GM06990 (cell line): ENCODE results near the gene KCNN3.

Experiments used
- DNase-seq: peaks from one replicate; pipeline ENCODE4 v3.0.0-alpha.2; 2011; ENCODE audit not compliant: insufficient read length; ENCODE audit errors: extremely low read depth
- H3K27me3 ChIP-seq: replicated peaks from 2 replicates; pipeline ENCODE4 v1.6.0; 2011; ENCODE audit warnings: low read length; ENCODE audit not compliant: control insufficient read depth, insufficient read depth
- H3K36me3 ChIP-seq: 2 replicates; pipeline ENCODE4 v1.5.1; 2011; ENCODE audit warnings: low read length; ENCODE audit not compliant: control insufficient read depth, insufficient read depth
- H3K4me3 ChIP-seq: replicated peaks from 2 replicates; pipeline ENCODE4 v1.5.1; 2011; ENCODE audit warnings: low read depth, mild to moderate bottlenecking, control low read depth, low read length
- CTCF ChIP-seq: IDR thresholded peaks from 2 replicates; pipeline ENCODE4 v1.5.1; 2011; ENCODE audit warnings: low read length, control low read depth, mild to moderate bottlenecking, inconsistent platforms; ENCODE audit not compliant: insufficient read depth, poor library complexity, severe bottlenecking

KCNN3 gene

GRCh38 chr1:154871374-154871773 is 1.3 kb upstream of the KCNN3 start:
- no peak for TF ChIP-seq CTCF
- no peaks in the 10 kb centered on the region for H3K36me3 ChIP-seq
- no peaks in the 10 kb centered on the region for H3K27me3 ChIP-seq
- DNase-seq = no peak
- no peak overlapping the region for H3K4me3 ChIP-seq

- no peak overlapping the region for H3K4me3 ChIP-seq
Observed at GRCh38 chr1:154870734-154871133, 653 bp upstream of the KCNN3 start.

GRCh38 chr1:154869351-154870114 is 548 bp downstream of the KCNN3 start:
- no peaks in the 10 kb centered on the region for H3K27me3 ChIP-seq
- peak overlapping the region; percentile 66 for H3K4me3 ChIP-seq
- no peak for DNase-seq
- no peaks in the 10 kb centered on the region for H3K36me3 ChIP-seq
- TF ChIP-seq CTCF = no peak

More at GRCh38 chr1:154870734-154871133, 653 bp upstream of the KCNN3 start:
- Histone ChIP-seq H3K36me3 (no peaks in the 10 kb centered on the region), H3K27me3 (no peaks in the 10 kb centered on the region)
- DNase-seq = no peak
- no peak for TF ChIP-seq CTCF

- DNase-seq = no peak
- Histone ChIP-seq H3K4me3 (peak overlapping the region; percentile 66), H3K36me3 (no peaks in the 10 kb centered on the region), H3K27me3 (no peaks in the 10 kb centered on the region)
- no peak for TF ChIP-seq CTCF
Observed at GRCh38 chr1:154867841-154868605, 2.1 kb downstream of the KCNN3 start.

GRCh38 chr1:154867064-154867825 is 2.8 kb downstream of the KCNN3 start:
- peak; percentile 3 for TF ChIP-seq CTCF
- Histone ChIP-seq H3K27me3 (no peaks in the 10 kb centered on the region), H3K36me3 (no peaks in the 10 kb centered on the region), H3K4me3 (peak overlapping the region; percentile 66)
- DNase-seq = no peak
